ENCODE measurements around the gene ANKS1B.

The ANKS1B gene

GRCh38 chr12:98828802-98829600, 1155.7 kb downstream of the ANKS1B start:
- H3K27ac ChIP-seq (ENCODE audit: insufficient read depth in 1 of 2, low read depth in 1 of 2, low read length in 2 of 2, poor library complexity in 1 of 2, severe bottlenecking in 2 of 2) = no peak overlapping the region
- WGBS (ENCODE audit: insufficient coverage) = 89% methylated on average over 4 of the region's 8 CpGs

DNA sequence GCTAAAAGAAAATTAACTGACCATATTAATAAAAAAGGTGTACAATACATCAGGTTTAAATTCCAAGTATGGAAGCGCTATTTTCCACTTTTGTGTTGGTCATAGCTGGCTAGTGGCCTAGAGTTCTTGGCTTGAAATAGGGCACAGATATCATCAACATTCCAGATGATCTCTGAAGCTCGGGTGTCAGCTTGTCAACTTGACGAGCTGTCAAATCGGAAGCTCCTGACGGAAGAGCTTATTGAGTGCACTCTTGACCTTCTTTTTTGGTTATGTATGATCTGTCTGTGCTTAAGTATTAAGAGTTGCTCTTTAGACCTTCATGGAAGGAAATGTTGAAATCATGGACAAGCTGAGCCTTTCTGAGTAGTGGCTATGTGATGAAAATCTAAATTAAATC, 1161.7 kb downstream of the ANKS1B start:
- DNase-seq = no peak
- Histone ChIP-seq H3K4me1 (ENCODE audit: control extremely low read depth in 1 of 4, control insufficient read depth in 4 of 4, insufficient read depth in 4 of 4, low read length in 3 of 4) (no peaks in the 10 kb centered on the region), H3K9me3 (ENCODE audit: control extremely low read depth in 1 of 5, control insufficient read depth in 4 of 5, insufficient read depth in 2 of 5, low read depth in 1 of 5, low read length in 4 of 5) (no peaks in the 10 kb centered on the region), H3K36me3 (ENCODE audit: control insufficient read depth in 4 of 4, insufficient read depth in 4 of 4, low read length in 3 of 4) (no peaks in the 10 kb centered on the region), H3K4me3 (ENCODE audit: control insufficient read depth in 1 of 7, extremely low read depth in 1 of 7, insufficient read depth in 4 of 7, low read depth in 2 of 7, low read length in 6 of 7) (no peak overlapping the region), H3K27me3 (replicated peaks in 2 of 5; ENCODE audit: control insufficient read depth in 4 of 5, insufficient read depth in 5 of 5, low read length in 4 of 5) (peaks cover 0 to 3% (median 2%) of the 10 kb centered on the region in 5 experiments), H3K27ac (ENCODE audit: insufficient read depth in 1 of 2, low read depth in 1 of 2, low read length in 2 of 2, poor library complexity in 1 of 2, severe bottlenecking in 2 of 2) (no peak overlapping the region)
- WGBS (ENCODE audit: insufficient coverage) = 98% methylated on average over 5 of the region's 5 CpGs
- POLR2A ChIA-PET = no interaction called here
- CTCF ChIA-PET = no interaction called here

More at GRCh38 chr12:98828802-98829600, 1155.7 kb downstream of the ANKS1B start:
- H3K4me1 ChIP-seq (ENCODE audit: control extremely low read depth in 1 of 4, control insufficient read depth in 4 of 4, insufficient read depth in 4 of 4, low read length in 3 of 4) = no peaks in the 10 kb centered on the region
- H3K27me3 ChIP-seq (replicated peaks in 2 of 5; ENCODE audit: control insufficient read depth in 4 of 5, insufficient read depth in 5 of 5, low read length in 4 of 5) = peaks cover 0 to 13% (median 3%) of the 10 kb centered on the region in 5 experiments
- DNase-seq = no peak
- no peaks in the 10 kb centered on the region for H3K9me3 ChIP-seq (ENCODE audit: control extremely low read depth in 1 of 5, control insufficient read depth in 4 of 5, insufficient read depth in 2 of 5, low read depth in 1 of 5, low read length in 4 of 5)
- ChIA-PET POLR2A (no interaction called here), CTCF (no interaction called here)
- H3K36me3 ChIP-seq (ENCODE audit: control insufficient read depth in 4 of 4, insufficient read depth in 4 of 4, low read length in 3 of 4) = no peaks in the 10 kb centered on the region
- H3K4me3 ChIP-seq (ENCODE audit: control insufficient read depth in 1 of 7, extremely low read depth in 1 of 7, insufficient read depth in 4 of 7, low read depth in 2 of 7, low read length in 6 of 7) = no peak overlapping the region

GRCh38 chr12:98821866-98822265, 1162.9 kb downstream of the ANKS1B start:
- 100% methylated on average over 2 of the region's 3 CpGs for WGBS (ENCODE audit: insufficient coverage)
- no peak for DNase-seq

DNA sequence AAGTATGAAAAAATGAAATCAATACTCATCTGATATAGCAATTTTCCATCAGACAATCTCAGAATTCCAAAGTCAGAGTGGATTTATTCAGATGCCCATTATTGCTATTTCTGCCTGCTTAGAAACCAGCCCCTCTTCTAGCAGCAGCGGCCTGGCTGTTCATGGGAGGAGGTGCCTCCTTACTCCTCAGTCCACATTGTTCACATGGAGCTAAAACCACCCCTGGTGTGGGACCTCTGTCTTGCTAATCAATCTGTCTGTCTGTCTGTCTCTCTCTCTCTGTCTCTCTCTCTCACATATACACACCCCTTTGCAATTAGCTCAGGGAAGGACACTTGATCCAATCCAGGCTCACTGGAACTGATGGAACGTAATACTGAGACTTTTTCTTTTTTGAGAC, 1163.5 kb downstream of the ANKS1B start:
- CTCF ChIA-PET = no interaction called here

More at GRCh38 chr12:98821866-98822265, 1162.9 kb downstream of the ANKS1B start:
- Histone ChIP-seq H3K4me1 (ENCODE audit: control extremely low read depth in 1 of 4, control insufficient read depth in 4 of 4, insufficient read depth in 4 of 4, low read length in 3 of 4) (no peaks in the 10 kb centered on the region), H3K9me3 (ENCODE audit: control extremely low read depth in 1 of 5, control insufficient read depth in 4 of 5, insufficient read depth in 2 of 5, low read depth in 1 of 5, low read length in 4 of 5) (no peaks in the 10 kb centered on the region), H3K4me3 (ENCODE audit: control insufficient read depth in 1 of 7, extremely low read depth in 1 of 7, insufficient read depth in 4 of 7, low read depth in 2 of 7, low read length in 6 of 7) (no peak overlapping the region), H3K27ac (ENCODE audit: insufficient read depth in 1 of 2, low read depth in 1 of 2, low read length in 2 of 2, poor library complexity in 1 of 2, severe bottlenecking in 2 of 2) (no peak overlapping the region), H3K27me3 (replicated peaks in 2 of 5; ENCODE audit: control insufficient read depth in 4 of 5, insufficient read depth in 5 of 5, low read length in 4 of 5) (peaks cover 0 to 8% (median 3%) of the 10 kb centered on the region in 5 experiments), H3K36me3 (ENCODE audit: control insufficient read depth in 4 of 4, insufficient read depth in 4 of 4, low read length in 3 of 4) (no peaks in the 10 kb centered on the region)
- ChIA-PET POLR2A (no interaction called here), CTCF (no interaction called here)

DNA sequence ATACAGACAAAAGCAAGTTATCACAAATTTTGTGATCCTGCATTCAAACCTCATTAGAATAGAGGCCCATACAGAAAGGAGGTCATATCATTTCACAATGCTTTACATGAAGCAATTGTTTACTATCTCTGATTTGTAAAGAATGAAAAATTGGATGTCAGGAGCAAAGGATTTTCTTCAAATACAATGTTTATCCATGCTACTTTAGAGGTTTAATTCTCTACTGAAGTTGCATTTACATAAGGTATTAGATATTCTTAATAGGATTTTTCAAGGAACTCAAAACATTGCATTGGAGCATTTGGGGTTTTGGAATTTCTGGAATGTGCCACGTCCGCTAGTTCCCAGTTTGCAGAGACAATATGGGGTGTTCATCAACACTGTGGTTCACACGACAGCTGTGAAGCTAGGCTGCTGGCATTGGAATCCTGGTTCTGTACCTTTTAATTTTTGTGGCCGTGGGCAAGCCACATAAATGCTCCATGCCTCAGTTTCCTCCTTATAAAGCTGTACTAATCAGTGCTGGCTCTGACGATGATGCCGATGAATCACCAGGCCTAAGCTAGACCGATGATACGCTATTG, 1164.8 kb downstream of the ANKS1B start:
- Histone ChIP-seq H3K27ac (ENCODE audit: insufficient read depth in 1 of 2, low read depth in 1 of 2, low read length in 2 of 2, poor library complexity in 1 of 2, severe bottlenecking in 2 of 2) (no peak overlapping the region), H3K27me3 (replicated peaks in 2 of 5; ENCODE audit: control insufficient read depth in 4 of 5, insufficient read depth in 5 of 5, low read length in 4 of 5) (peaks cover 0 to 17% (median 3%) of the 10 kb centered on the region in 5 experiments), H3K9me3 (ENCODE audit: control extremely low read depth in 1 of 5, control insufficient read depth in 4 of 5, insufficient read depth in 2 of 5, low read depth in 1 of 5, low read length in 4 of 5) (no peaks in the 10 kb centered on the region), H3K4me3 (ENCODE audit: control insufficient read depth in 1 of 7, extremely low read depth in 1 of 7, insufficient read depth in 4 of 7, low read depth in 2 of 7, low read length in 6 of 7) (no peak overlapping the region), H3K36me3 (ENCODE audit: control insufficient read depth in 4 of 4, insufficient read depth in 4 of 4, low read length in 3 of 4) (no peaks in the 10 kb centered on the region), H3K4me1 (ENCODE audit: control extremely low read depth in 1 of 4, control insufficient read depth in 4 of 4, insufficient read depth in 4 of 4, low read length in 3 of 4) (no peaks in the 10 kb centered on the region)
- ChIA-PET POLR2A (no interaction called here), CTCF (no interaction called here)
- 82% methylated on average over 8 of the region's 8 CpGs for WGBS (ENCODE audit: insufficient coverage)
- no peak for DNase-seq

More for the DNA sequence above, 1163.5 kb downstream of the ANKS1B start:
- H3K36me3 ChIP-seq (ENCODE audit: control insufficient read depth in 4 of 4, insufficient read depth in 4 of 4, low read length in 3 of 4) = no peaks in the 10 kb centered on the region
- no peaks in the 10 kb centered on the region for H3K9me3 ChIP-seq (ENCODE audit: control extremely low read depth in 1 of 5, control insufficient read depth in 4 of 5, insufficient read depth in 2 of 5, low read depth in 1 of 5, low read length in 4 of 5)
- no peak overlapping the region for H3K27ac ChIP-seq (ENCODE audit: insufficient read depth in 1 of 2, low read depth in 1 of 2, low read length in 2 of 2, poor library complexity in 1 of 2, severe bottlenecking in 2 of 2)
- no peak overlapping the region for H3K4me3 ChIP-seq (ENCODE audit: control insufficient read depth in 1 of 7, extremely low read depth in 1 of 7, insufficient read depth in 4 of 7, low read depth in 2 of 7, low read length in 6 of 7)
- no peaks in the 10 kb centered on the region for H3K4me1 ChIP-seq (ENCODE audit: control extremely low read depth in 1 of 4, control insufficient read depth in 4 of 4, insufficient read depth in 4 of 4, low read length in 3 of 4)
- POLR2A ChIA-PET = no interaction called here
- 83% methylated on average over 1 of the region's 2 CpGs for WGBS (ENCODE audit: insufficient coverage)
- DNase-seq = no peak
- H3K27me3 ChIP-seq (replicated peaks in 2 of 5; ENCODE audit: control insufficient read depth in 4 of 5, insufficient read depth in 5 of 5, low read length in 4 of 5) = peaks cover 0 to 11% (median 3%) of the 10 kb centered on the region in 5 experiments

GRCh38 chr12:98819071-98819470, 1165.7 kb downstream of the ANKS1B start:
- Histone ChIP-seq H3K4me1 (ENCODE audit: control extremely low read depth in 1 of 4, control insufficient read depth in 4 of 4, insufficient read depth in 4 of 4, low read length in 3 of 4) (no peaks in the 10 kb centered on the region), H3K27me3 (replicated peaks in 2 of 5; ENCODE audit: control insufficient read depth in 4 of 5, insufficient read depth in 5 of 5, low read length in 4 of 5) (peaks cover 0 to 17% (median 3%) of the 10 kb centered on the region in 5 experiments), H3K4me3 (ENCODE audit: control insufficient read depth in 1 of 7, extremely low read depth in 1 of 7, insufficient read depth in 4 of 7, low read depth in 2 of 7, low read length in 6 of 7) (no peak overlapping the region), H3K9me3 (ENCODE audit: control extremely low read depth in 1 of 5, control insufficient read depth in 4 of 5, insufficient read depth in 2 of 5, low read depth in 1 of 5, low read length in 4 of 5) (no peaks in the 10 kb centered on the region), H3K27ac (ENCODE audit: insufficient read depth in 1 of 2, low read depth in 1 of 2, low read length in 2 of 2, poor library complexity in 1 of 2, severe bottlenecking in 2 of 2) (no peak overlapping the region), H3K36me3 (ENCODE audit: control insufficient read depth in 4 of 4, insufficient read depth in 4 of 4, low read length in 3 of 4) (no peaks in the 10 kb centered on the region)
- DNase-seq = no peak
- WGBS (ENCODE audit: insufficient coverage) = 100% methylated on average over 2 of the region's 3 CpGs
- POLR2A ChIA-PET = no interaction called here
- CTCF ChIA-PET = no interaction called here

DNA sequence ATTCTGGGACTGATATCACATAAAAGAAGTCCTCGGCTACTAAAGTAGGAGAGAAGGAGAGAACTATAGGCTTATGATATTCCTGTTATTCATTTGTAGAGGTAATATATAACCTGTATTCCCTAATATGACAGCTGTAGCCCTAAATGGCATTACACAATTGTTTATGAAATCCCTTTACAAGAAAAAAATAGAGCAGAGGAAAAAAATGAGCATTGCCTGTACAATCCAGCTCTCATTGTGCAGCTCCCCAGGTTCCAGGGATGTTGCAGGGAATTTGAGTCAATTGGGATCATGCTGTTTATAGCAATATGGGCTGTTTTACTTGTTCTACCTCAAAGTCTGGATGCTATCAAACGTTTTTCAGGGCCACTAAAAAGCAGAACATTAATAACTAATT, 1166.5 kb downstream of the ANKS1B start:
- ChIA-PET POLR2A (no interaction called here), CTCF (no interaction called here)
- DNase-seq = no peak
- Histone ChIP-seq H3K36me3 (ENCODE audit: control insufficient read depth in 4 of 4, insufficient read depth in 4 of 4, low read length in 3 of 4) (no peaks in the 10 kb centered on the region), H3K27me3 (replicated peaks in 2 of 5; ENCODE audit: control insufficient read depth in 4 of 5, insufficient read depth in 5 of 5, low read length in 4 of 5) (peaks cover 0 to 17% (median 3%) of the 10 kb centered on the region in 5 experiments), H3K4me3 (ENCODE audit: control insufficient read depth in 1 of 7, extremely low read depth in 1 of 7, insufficient read depth in 4 of 7, low read depth in 2 of 7, low read length in 6 of 7) (no peak overlapping the region), H3K27ac (ENCODE audit: insufficient read depth in 1 of 2, low read depth in 1 of 2, low read length in 2 of 2, poor library complexity in 1 of 2, severe bottlenecking in 2 of 2) (no peak overlapping the region), H3K9me3 (ENCODE audit: control extremely low read depth in 1 of 5, control insufficient read depth in 4 of 5, insufficient read depth in 2 of 5, low read depth in 1 of 5, low read length in 4 of 5) (no peaks in the 10 kb centered on the region), H3K4me1 (ENCODE audit: control extremely low read depth in 1 of 4, control insufficient read depth in 4 of 4, insufficient read depth in 4 of 4, low read length in 3 of 4) (no peaks in the 10 kb centered on the region)
- WGBS (ENCODE audit: insufficient coverage) = no CpG with 5 or more reads among the region's 2 CpGs
